Fibroblast of lung (primary cell): ENCODE results near the gene SNPH. TPM values are rescaled to one million over a fixed set of nuclear protein-coding genes. Genes with fewer than 3 reads are reported as not detected.
A peak's percentile ranks its signal among the peaks of the same experiment; 100 is the strongest.

Experiments
- DNase-seq, 2 donors: peaks; one replicate each; pipeline versions ENCODE4 v3.0.0 to v3.0.0-alpha.2; 2010; ENCODE audit warnings: low read depth in 2 of 2
- H2AFZ ChIP-seq: 2 replicates; pipeline ENCODE4 v1.5.1; 2012; ENCODE audit warnings: low read length, control low read depth, inconsistent platforms
- H3K27ac ChIP-seq: 2 replicates; pipeline ENCODE4 v1.5.1; 2011; ENCODE audit warnings: low read length, control low read depth; ENCODE audit not compliant: insufficient read depth
- H3K27me3 ChIP-seq: 2 replicates; pipeline ENCODE4 v1.5.1; 2011; ENCODE audit warnings: mild to moderate bottlenecking, low read length; ENCODE audit not compliant: control insufficient read depth, insufficient read depth
- H3K36me3 ChIP-seq: 2 replicates; pipeline ENCODE4 v1.5.1; 2011; ENCODE audit warnings: low read length; ENCODE audit not compliant: control insufficient read depth, insufficient read depth
- H3K4me1 ChIP-seq: 2 replicates; pipeline ENCODE4 v1.5.1; 2011; ENCODE audit warnings: low read length; ENCODE audit not compliant: control insufficient read depth, insufficient read depth; ENCODE audit errors: extremely low read depth
- H3K4me2 ChIP-seq: 2 replicates; pipeline ENCODE4 v1.5.1; 2011; ENCODE audit warnings: low read length, control low read depth; ENCODE audit not compliant: insufficient read depth; ENCODE audit errors: extremely low read depth
- H3K4me3 ChIP-seq, 4 experiments: fragments of 200-600 bp in 1 of 4; sonication (generic) in 1 of 4; replicated peaks in 1 of 4; 2 replicates each; pipeline ENCODE4 v1.5.1; 2011 to 2016; ENCODE audit warnings: low read length in 4 of 4, low read depth in 3 of 4, mild to moderate bottlenecking in 3 of 4, control low read depth in 2 of 4, inconsistent platforms in 1 of 4, mixed read lengths in 1 of 4; ENCODE audit not compliant: insufficient read depth in 1 of 4; ENCODE audit errors: control extremely low read depth in 1 of 4
- H3K79me2 ChIP-seq: 2 replicates; pipeline ENCODE4 v1.5.1; 2012; ENCODE audit warnings: mild to moderate bottlenecking, low read length, inconsistent platforms; ENCODE audit not compliant: control insufficient read depth, insufficient read depth
- H3K9ac ChIP-seq: 2 replicates; pipeline ENCODE4 v1.5.1; 2011; ENCODE audit warnings: mild to moderate bottlenecking, low read length, control low read depth; ENCODE audit not compliant: insufficient read depth
- H3K9me3 ChIP-seq: 2 replicates; pipeline ENCODE4 v1.5.1; 2012; ENCODE audit warnings: low read depth, low read length; ENCODE audit not compliant: control insufficient read depth, insufficient read depth
- H4K20me1 ChIP-seq: 2 replicates; pipeline ENCODE4 v1.5.1; 2011; ENCODE audit warnings: low read length; ENCODE audit not compliant: control insufficient read depth, insufficient read depth; ENCODE audit errors: extremely low read depth
- CTCF ChIP-seq, 2 donors: IDR thresholded peaks in 1 of 2; conservative IDR thresholded peaks in 1 of 2; 1 replicate in 1 of 2; 2 replicates in 1 of 2; pipeline ENCODE4 v1.5.1; 2011 to 2012; ENCODE audit warnings: low read length in 2 of 2, control low read depth in 1 of 2, inconsistent platforms in 1 of 2, low read depth in 1 of 2, mild to moderate bottlenecking in 1 of 2
- EZH2 ChIP-seq: IDR thresholded peaks from 2 replicates; pipeline ENCODE4 v1.5.1; 2012; ENCODE audit warnings: low read length, control low read depth, mild to moderate bottlenecking; ENCODE audit errors: missing control alignments
- polyA plus RNA-seq, 2 donors: library from polyadenylated mRNA; depleted of rRNA in 1 of 2; stranded (reverse) in 1 of 2; unstranded in 1 of 2; fragments of >200 nt; gene quantifications; 2 replicates each; pipeline ENCODE4 v1.2.1, GENCODE V29; 2011 to 2012; ENCODE audit warnings: missing spikeins in 1 of 2
- total RNA-seq: library from RNA; depleted of rRNA; stranded (reverse); fragments of >200 nt; gene quantifications from 2 replicates; pipeline ENCODE4 v1.2.1, GENCODE V29; 2014

Gene SNPH
- total and polyA plus RNA-seq, 2 donors (not counting 1 experiment from before 2014, with no cell fraction given), result 0.85 to 18.5 TPM

- Histone ChIP-seq H3K4me3 (no peak overlapping the region), H4K20me1 (no peaks in the 10 kb centered on the region), H3K79me2 (peaks cover 3% of the 10 kb centered on the region), H3K27me3 (no peaks in the 10 kb centered on the region), H3K4me2 (peak overlapping the region; percentile 71), H2AFZ (no peak overlapping the region), H3K27ac (no peak overlapping the region), H3K9me3 (no peaks in the 10 kb centered on the region), H3K4me1 (peaks cover 10% of the 10 kb centered on the region), H3K36me3 (peaks cover 2% of the 10 kb centered on the region), H3K9ac (no peak overlapping the region)
- no peak for DNase-seq
- no peak for TF ChIP-seq CTCF (conservative IDR thresholded peaks at IDR 0.05 in 1 of 2, IDR thresholded peaks at IDR 0.05 in 1 of 2; ENCODE audit: low read depth in 1 of 2, low read length in 2 of 2)
Observed at GRCh38 chr20:1335961-1336698, 70.0 kb downstream of the SNPH start.

- H3K4me2 ChIP-seq, result peak overlapping the region; percentile 71
Observed at GRCh38 chr20:1336699-1337367, 70.7 kb downstream of the SNPH start.

GRCh38 chr20:1337441-1337840, 71.3 kb downstream of the SNPH start:
- Histone ChIP-seq H2AFZ (no peak overlapping the region), H3K27ac (no peak overlapping the region), H3K4me2 (no peak overlapping the region), H3K4me1 (peaks cover 17% of the 10 kb centered on the region), H3K79me2 (no peaks in the 10 kb centered on the region), H3K9me3 (no peaks in the 10 kb centered on the region), H3K4me3 (no peak overlapping the region), H3K9ac (no peak overlapping the region), H3K27me3 (no peaks in the 10 kb centered on the region), H3K36me3 (peaks cover 2% of the 10 kb centered on the region), H4K20me1 (no peaks in the 10 kb centered on the region)
- DNase-seq, result no peak
- TF ChIP-seq EZH2 (no peak), CTCF (conservative IDR thresholded peaks at IDR 0.05 in 1 of 2, IDR thresholded peaks at IDR 0.05 in 1 of 2; ENCODE audit: low read depth in 1 of 2, low read length in 2 of 2) (no peak)

More at GRCh38 chr20:1336699-1337367, 70.7 kb downstream of the SNPH start:
- Histone ChIP-seq H3K4me3 (no peak overlapping the region), H4K20me1 (no peaks in the 10 kb centered on the region), H3K79me2 (peaks cover under 1% of the 10 kb centered on the region), H3K4me1 (peaks cover 15% of the 10 kb centered on the region), H2AFZ (no peak overlapping the region), H3K9me3 (no peaks in the 10 kb centered on the region), H3K9ac (no peak overlapping the region), H3K36me3 (peaks cover 2% of the 10 kb centered on the region), H3K27me3 (no peaks in the 10 kb centered on the region), H3K27ac (no peak overlapping the region)
- peak in 1 of 2 donors; percentile 57 for DNase-seq
- TF ChIP-seq CTCF (conservative IDR thresholded peaks at IDR 0.05 in 1 of 2, IDR thresholded peaks at IDR 0.05 in 1 of 2; ENCODE audit: low read depth in 1 of 2, low read length in 2 of 2), result no peak
- no peak for TF ChIP-seq EZH2
